GM06990 (cell line): ENCODE measurements around the gene DOCK1.

Source experiments
- DNase-seq: peaks from one replicate; pipeline ENCODE4 v3.0.0-alpha.2; 2011; ENCODE audit not compliant: insufficient read length; ENCODE audit errors: extremely low read depth
- H3K27me3 ChIP-seq: replicated peaks from 2 replicates; pipeline ENCODE4 v1.6.0; 2011; ENCODE audit warnings: low read length; ENCODE audit not compliant: control insufficient read depth, insufficient read depth
- H3K36me3 ChIP-seq: 2 replicates; pipeline ENCODE4 v1.5.1; 2011; ENCODE audit warnings: low read length; ENCODE audit not compliant: control insufficient read depth, insufficient read depth
- H3K4me3 ChIP-seq: replicated peaks from 2 replicates; pipeline ENCODE4 v1.5.1; 2011; ENCODE audit warnings: low read depth, mild to moderate bottlenecking, control low read depth, low read length
- CTCF ChIP-seq: IDR thresholded peaks from 2 replicates; pipeline ENCODE4 v1.5.1; 2011; ENCODE audit warnings: low read length, control low read depth, mild to moderate bottlenecking, inconsistent platforms; ENCODE audit not compliant: insufficient read depth, poor library complexity, severe bottlenecking

The DOCK1 gene

GRCh38 chr10:127082651-127083050 lies 177.4 kb downstream of the DOCK1 start:
- TF ChIP-seq CTCF: no peak
- Histone ChIP-seq H3K36me3 (no peaks in the 10 kb centered on the region), H3K27me3 (no peaks in the 10 kb centered on the region), H3K4me3 (no peak overlapping the region)
- DNase-seq: no peak

- no peak overlapping the region for H3K4me3 ChIP-seq
- no peak for TF ChIP-seq CTCF
- DNase-seq: no peak
- no peaks in the 10 kb centered on the region for H3K36me3 ChIP-seq
- H3K27me3 ChIP-seq: no peaks in the 10 kb centered on the region
Measured at GRCh38 chr10:127085957-127086356, 180.7 kb downstream of the DOCK1 start.

- no peak for TF ChIP-seq CTCF
- Histone ChIP-seq H3K27me3 (no peaks in the 10 kb centered on the region), H3K4me3 (no peak overlapping the region), H3K36me3 (no peaks in the 10 kb centered on the region)
- no peak for DNase-seq
Measured at GRCh38 chr10:127088908-127089307, 183.7 kb downstream of the DOCK1 start.

- no peaks in the 10 kb centered on the region for H3K36me3 ChIP-seq
- TF ChIP-seq CTCF: no peak
- no peaks in the 10 kb centered on the region for H3K27me3 ChIP-seq
- no peak for DNase-seq
- no peak overlapping the region for H3K4me3 ChIP-seq
Measured at GRCh38 chr10:127089446-127089845, 184.2 kb downstream of the DOCK1 start.

GRCh38 chr10:127090138-127090537 lies 184.9 kb downstream of the DOCK1 start:
- DNase-seq: no peak
- H3K36me3 ChIP-seq: no peaks in the 10 kb centered on the region
- TF ChIP-seq CTCF: no peak
- H3K27me3 ChIP-seq: no peaks in the 10 kb centered on the region
- no peak overlapping the region for H3K4me3 ChIP-seq

- Histone ChIP-seq H3K36me3 (no peaks in the 10 kb centered on the region), H3K27me3 (no peaks in the 10 kb centered on the region), H3K4me3 (no peak overlapping the region)
- no peak for TF ChIP-seq CTCF
- DNase-seq: no peak
Measured at GRCh38 chr10:127091354-127091753, 186.1 kb downstream of the DOCK1 start.
